Activated CD4-positive, alpha-beta T cell treated with anti-CD3 and anti-CD28 coated beads, Interleukin-2, amount 50 U/mL, for 4 hours (primary cell): ENCODE data around the gene PFDN6.

Source experiments
- DNase-seq, 2 experiments: peaks; one replicate each; pipeline ENCODE4 v3.0.0-alpha.2; 2020

Gene PFDN6

GRCh38 chr6:33296797-33297405 is 7.5 kb downstream of the PFDN6 start:
- DNase-seq: no peak

- DNase-seq: no peak
These were observed 8.1 kb downstream of the PFDN6 start for GRCh38 chr6:33297406-33297955.

GRCh38 chr6:33297956-33298772 is 8.8 kb downstream of the PFDN6 start:
- peak; percentile 39 to 44 for DNase-seq

GRCh38 chr6:33298773-33299236 is 9.4 kb downstream of the PFDN6 start, which contains the start of gene RGL2:
Gene RGL2, minus strand, starts transcription at chr6:33298942. Its CDS starts 332 bp downstream, at chr6:33298610.
- DNase-seq: peak; percentile 43 to 49

- DNase-seq: peak; percentile 88 to 90
These were observed 10.0 kb downstream of the PFDN6 start for GRCh38 chr6:33299237-33299944.

GRCh38 chr6:33301877-33302276 is 12.5 kb downstream of the PFDN6 start:
- DNase-seq: no peak

- DNase-seq: no peak
These were observed 14.8 kb downstream of the PFDN6 start for GRCh38 chr6:33304216-33304615.

GRCh38 chr6:33305052-33305451 is 15.7 kb downstream of the PFDN6 start:
- no peak for DNase-seq

GRCh38 chr6:33306356-33306755 is 17.0 kb downstream of the PFDN6 start:
- DNase-seq: no peak

GRCh38 chr6:33312361-33313104 is 23.1 kb downstream of the PFDN6 start:
- DNase-seq: peak; percentile 83 to 86

- DNase-seq: peak; percentile 46 to 51
These were observed 23.8 kb downstream of the PFDN6 start for GRCh38 chr6:33313105-33313708.

- DNase-seq: peak; percentile 83
These were observed 24.5 kb downstream of the PFDN6 start, which contains the start of gene TAPBP for GRCh38 chr6:33313709-33314514. Gene TAPBP, minus strand, starts transcription at chr6:33314078. Its CDS starts 37 bp downstream, at chr6:33314041.

GRCh38 chr6:33314515-33314942 is 25.1 kb downstream of the PFDN6 start:
- DNase-seq: peak; percentile 61 to 65

- no peak for DNase-seq
These were observed 25.8 kb downstream of the PFDN6 start for GRCh38 chr6:33314943-33315792.

- DNase-seq: no peak
These were observed 26.6 kb downstream of the PFDN6 start for GRCh38 chr6:33315793-33316602.

GRCh38 chr6:33316603-33317418 is 27.4 kb downstream of the PFDN6 start:
- no peak for DNase-seq

GRCh38 chr6:33317419-33317668 is 27.9 kb downstream of the PFDN6 start:
- no peak for DNase-seq

- peak; percentile 93 to 94 for DNase-seq
These were observed 28.4 kb downstream of the PFDN6 start, which contains the start of gene ZBTB22 for GRCh38 chr6:33317669-33318425. Gene ZBTB22, minus strand, starts transcription at chr6:33317744. Its CDS starts 828 bp downstream, at chr6:33316916.
